T-helper 17 cell (primary cell): ENCODE results near the gene SENP3. TPM values are rescaled to one million over a fixed set of nuclear protein-coding genes. Genes with fewer than 3 reads are reported as not detected.
"Not testable (repeated sequence)": the region's sequence is repeated elsewhere in the genome, so short reads cannot be mapped to it uniquely, and the experiment has no call there.

Experiments
- ATAC-seq: fragments of 150-1000 bp; cut with Tn5 transposase; 2 replicates; pipeline ENCODE4 v1.10.0; 2021; ENCODE audit warnings: mild to moderate bottlenecking, moderate library complexity
- DNase-seq, 3 donors: peaks; one replicate each; pipeline versions ENCODE4 v3.0.0 to v3.0.0-alpha.2; 2020 to 2021
- H3K9me3 ChIP-seq: one replicate; pipeline ENCODE4 v1.7.0; 2013; ENCODE audit warnings: low read length, mild to moderate bottlenecking; ENCODE audit not compliant: control insufficient read depth, poor library complexity, severe bottlenecking
- H3K27ac Mint-ChIP-seq: one replicate; pipeline ENCODE4 v1.8.0; 2022; ENCODE audit warnings: mild to moderate bottlenecking, moderate library complexity, mixed read lengths
- H3K27me3 Mint-ChIP-seq: one replicate; pipeline ENCODE4 v1.8.0; 2022; ENCODE audit warnings: mixed read lengths
- H3K36me3 Mint-ChIP-seq: one replicate; pipeline ENCODE4 v1.8.0; 2022; ENCODE audit warnings: low read depth, mixed read lengths
- H3K4me1 Mint-ChIP-seq: one replicate; pipeline ENCODE4 v1.8.0; 2022; ENCODE audit warnings: mild to moderate bottlenecking, mixed read lengths
- H3K4me3 Mint-ChIP-seq: one replicate; pipeline ENCODE4 v1.8.0; 2022; ENCODE audit warnings: mild to moderate bottlenecking, moderate library complexity, mixed read lengths
- total RNA-seq, 4 donors: library from RNA in 2 of 4; stranded (reverse) in 2 of 4; gene quantifications; one replicate each; pipeline ENCODE4 v1.2.3 and lab custom pipeline; 2022 to 2026

Gene SENP3
- total RNA-seq, 2 donors from 2014 or later: 33.4 to 37.0 TPM

DNA sequence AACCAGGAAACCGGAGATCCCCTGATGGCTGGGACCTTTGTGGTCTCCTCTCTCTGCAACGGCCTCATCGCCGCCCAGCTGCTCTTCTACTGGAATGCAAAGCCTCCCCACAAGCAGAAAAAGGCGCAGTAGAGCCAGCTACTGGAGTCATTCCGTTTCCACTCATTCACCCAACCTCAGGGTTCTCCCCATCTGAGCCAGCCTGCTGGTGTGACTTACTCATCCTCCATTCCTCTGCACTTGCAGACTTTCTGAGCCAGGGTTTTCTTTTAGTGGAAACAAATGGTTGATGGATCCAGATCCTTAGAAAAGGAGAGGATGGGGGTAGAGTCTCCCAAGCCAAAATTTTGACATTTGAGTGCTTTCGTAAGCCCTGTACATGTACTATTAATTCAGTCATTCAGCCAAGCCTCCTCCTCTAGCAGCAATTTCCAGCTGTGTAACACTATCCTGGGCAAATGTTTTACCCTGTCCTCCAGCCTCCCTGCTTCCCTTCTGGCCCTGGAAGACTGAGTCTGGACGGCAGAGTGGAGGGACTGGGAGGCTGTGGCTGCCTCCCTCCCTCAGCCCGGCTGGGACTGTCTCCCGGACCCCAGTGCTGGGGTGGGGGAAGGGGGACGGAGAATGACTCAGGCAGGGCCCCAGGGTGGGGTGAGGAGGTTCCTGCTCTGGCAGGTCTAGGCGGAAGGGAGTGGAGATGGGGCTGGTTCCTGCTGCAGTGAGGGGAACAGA lies 25.9 kb downstream of the SENP3 start:
- peak overlapping the region; percentile 41 for H3K4me3 Mint-ChIP-seq
- H3K4me1 Mint-ChIP-seq: peaks cover 20% of the 10 kb centered on the region
- H3K36me3 Mint-ChIP-seq: peaks cover 2% of the 10 kb centered on the region
- H3K27ac Mint-ChIP-seq: no peak overlapping the region
- DNase-seq (no peak), ATAC-seq (no peak)
- no peaks in the 10 kb centered on the region for H3K9me3 ChIP-seq
- no peaks in the 10 kb centered on the region for H3K27me3 Mint-ChIP-seq

DNA sequence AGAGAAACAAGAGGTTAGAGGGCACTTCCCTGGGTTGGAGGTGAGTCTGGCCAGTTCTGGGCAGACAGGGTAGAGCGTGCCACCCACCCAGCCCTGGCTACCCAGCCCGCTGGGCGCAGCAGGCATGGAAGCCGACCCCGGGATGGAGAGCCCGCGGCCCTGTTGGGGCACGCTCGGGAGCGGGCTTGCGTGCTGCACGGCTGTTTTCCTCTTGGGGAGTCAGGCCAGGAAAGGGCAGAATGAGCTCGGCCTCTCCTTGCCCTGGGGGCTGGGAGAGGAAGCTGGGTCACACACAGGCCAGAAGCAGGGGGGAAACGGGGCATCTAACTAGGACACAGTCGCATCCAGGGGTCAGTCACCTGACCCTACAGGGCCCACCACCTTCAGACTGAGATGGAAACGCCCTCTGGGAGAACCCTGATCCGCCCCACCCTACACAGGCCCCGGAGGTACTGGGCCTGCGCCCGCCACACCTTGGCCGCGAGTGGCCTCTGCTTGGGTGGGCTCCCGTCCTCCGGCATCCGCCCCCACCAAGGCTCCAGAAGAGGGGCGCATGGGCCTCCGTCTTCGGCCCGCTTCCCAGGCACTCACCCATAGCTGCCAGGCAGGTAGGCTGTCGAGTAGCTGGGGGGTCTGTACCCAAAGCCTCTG lies 27.0 kb downstream of the SENP3 start:
- no peaks in the 10 kb centered on the region for H3K9me3 ChIP-seq
- Mint-ChIP-seq H3K27me3 (no peaks in the 10 kb centered on the region), H3K36me3 (peaks cover 7% of the 10 kb centered on the region), H3K27ac (no peak overlapping the region), H3K4me1 (peaks cover 18% of the 10 kb centered on the region), H3K4me3 (no peak overlapping the region)
- DNase-seq (no peak), ATAC-seq (no peak)

DNA sequence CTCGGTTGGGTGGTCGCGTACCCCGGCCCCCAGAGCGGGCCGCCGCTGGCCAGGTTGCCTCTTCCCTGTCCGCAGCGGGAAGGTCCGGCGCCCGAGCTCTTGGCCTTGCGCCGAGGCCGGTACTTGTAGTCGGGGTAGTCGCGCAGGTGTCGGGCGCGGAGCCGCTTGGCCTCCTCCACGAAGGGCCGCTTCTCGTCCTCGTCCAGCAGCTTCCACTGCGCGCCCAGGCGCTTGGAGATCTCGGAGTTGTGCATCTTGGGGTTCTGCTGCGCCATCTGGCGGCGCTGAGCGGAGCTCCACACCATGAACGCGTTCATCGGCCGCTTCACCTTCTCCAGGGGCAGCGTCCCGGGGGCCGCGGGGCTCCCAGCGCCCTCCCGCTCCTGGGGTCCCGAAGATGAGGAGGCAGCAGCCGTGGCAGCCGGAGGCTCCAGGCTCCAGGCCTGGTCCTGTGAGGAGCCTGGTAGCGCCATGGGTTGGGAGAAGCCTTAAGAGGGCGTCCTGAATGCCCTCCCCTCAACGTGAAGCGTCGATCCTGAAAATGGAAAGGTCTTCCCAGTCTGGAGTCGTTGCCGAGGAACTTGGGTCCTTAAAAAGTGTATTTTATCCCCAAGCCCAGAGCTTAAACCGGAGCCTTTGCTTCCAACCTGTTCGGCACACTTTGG lies 27.6 kb downstream of the SENP3 start:
- H3K9me3 ChIP-seq: no peaks in the 10 kb centered on the region
- H3K4me3 Mint-ChIP-seq: no peak overlapping the region
- H3K27me3 Mint-ChIP-seq: no peaks in the 10 kb centered on the region
- H3K27ac Mint-ChIP-seq: no peak overlapping the region
- H3K36me3 Mint-ChIP-seq: peaks cover 11% of the 10 kb centered on the region
- ATAC-seq: peak; percentile 81
- DNase-seq: peak; percentile 48 to 62 (median 50)
- peaks cover 14% of the 10 kb centered on the region for H3K4me1 Mint-ChIP-seq

DNA sequence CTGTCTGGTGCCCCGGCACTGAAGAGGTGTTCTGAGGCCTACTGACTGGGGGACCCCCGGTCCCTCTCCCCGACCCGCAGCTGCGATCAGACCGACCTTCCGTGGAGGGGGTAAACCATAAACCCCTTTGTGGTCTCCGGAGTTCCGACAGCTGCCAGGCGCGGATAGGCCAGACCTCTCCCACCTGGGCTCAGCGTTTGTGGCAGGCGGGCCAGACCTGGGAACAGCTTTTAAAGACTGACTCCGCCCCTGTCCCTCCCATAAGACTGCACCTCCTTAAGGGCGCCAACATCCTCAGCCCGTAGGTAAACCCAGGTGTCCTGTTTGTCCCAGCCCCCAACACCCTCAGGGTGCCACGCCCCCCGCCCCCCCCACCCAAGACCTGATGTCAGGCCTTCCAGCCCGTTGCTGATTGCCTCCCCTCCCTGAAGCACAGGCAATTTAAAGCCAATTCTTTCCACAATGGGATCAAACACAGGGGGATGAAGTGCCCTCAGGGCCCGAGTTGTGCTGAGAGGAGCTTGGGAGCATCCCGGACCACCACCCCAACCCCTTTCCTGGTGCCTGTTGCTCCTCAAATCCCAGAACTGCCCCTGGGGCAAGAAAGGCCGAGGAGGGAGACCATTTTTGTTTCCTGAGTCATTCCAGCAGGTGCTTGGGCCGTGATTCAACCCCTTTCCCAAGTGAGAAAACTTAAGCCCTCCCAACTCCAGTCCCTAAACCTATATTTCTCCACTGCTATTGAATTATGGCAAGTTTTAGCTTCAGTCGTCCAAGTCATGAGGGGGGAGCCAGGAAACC lies 28.4 kb downstream of the SENP3 start, which contains the start of gene SOX15:
Gene SOX15 (minus strand): TSS at position 204 of the 801 bp plus-strand sequence. CDS start 418 bp downstream, outside the sequence.
- no peaks in the 10 kb centered on the region for H3K27me3 Mint-ChIP-seq
- no peak for DNase-seq
- ATAC-seq: no peak
- no peaks in the 10 kb centered on the region for H3K9me3 ChIP-seq
- H3K4me3 Mint-ChIP-seq: no peak within 1 kb of the TSS
- peaks cover 11% of the 10 kb centered on the region for H3K36me3 Mint-ChIP-seq
- H3K27ac Mint-ChIP-seq: peak within 1 kb of the TSS; percentile 29
- peaks cover 9% of the 10 kb centered on the region for H3K4me1 Mint-ChIP-seq

DNA sequence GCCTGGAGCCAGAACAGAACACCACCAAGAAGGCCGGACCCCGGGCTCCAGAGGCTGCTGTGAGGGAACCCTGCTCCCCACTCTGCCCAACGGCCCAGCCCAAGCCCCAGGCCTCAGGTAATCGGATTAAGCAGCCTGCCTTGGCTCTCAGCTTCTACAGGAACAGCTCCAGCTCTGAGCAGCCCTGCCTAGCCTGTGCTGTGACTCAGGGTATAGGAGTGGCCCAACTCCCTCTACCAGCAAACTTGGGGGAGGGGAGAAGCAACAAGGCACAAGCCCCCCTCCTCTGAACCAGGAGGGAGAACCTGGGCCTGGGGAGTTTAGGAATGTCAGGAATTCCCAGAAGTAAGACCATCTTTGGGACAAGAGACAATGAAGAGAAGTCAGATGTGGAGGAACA lies 29.0 kb downstream of the SENP3 start:
- no peaks in the 10 kb centered on the region for H3K9me3 ChIP-seq
- ATAC-seq (no peak), DNase-seq (no peak)
- no peak overlapping the region for H3K4me3 Mint-ChIP-seq
- peaks cover 6% of the 10 kb centered on the region for H3K4me1 Mint-ChIP-seq
- H3K27me3 Mint-ChIP-seq: no peaks in the 10 kb centered on the region
- H3K27ac Mint-ChIP-seq: peak overlapping the region; percentile 29
- H3K36me3 Mint-ChIP-seq: peaks cover 11% of the 10 kb centered on the region

DNA sequence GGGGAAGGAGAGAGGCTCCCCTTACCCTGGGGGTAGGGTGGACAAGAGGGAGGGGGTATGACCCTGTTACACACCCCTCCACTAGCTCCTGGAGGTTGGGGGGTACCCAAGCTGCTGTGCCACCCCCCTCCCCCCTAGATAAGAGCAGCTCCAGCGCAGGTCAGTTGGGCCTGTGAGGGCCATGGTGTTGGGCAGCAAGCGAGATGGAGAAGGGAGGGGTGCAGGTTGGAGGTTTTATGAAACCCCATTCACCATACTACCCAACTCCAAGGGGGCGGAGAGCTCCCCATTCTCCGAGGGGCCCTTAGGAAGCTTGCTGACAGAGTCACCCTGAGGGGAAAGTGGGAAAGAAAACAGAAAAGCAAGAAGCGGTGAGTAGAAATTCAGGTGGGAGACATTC lies 29.9 kb downstream of the SENP3 start:
- no peak overlapping the region for H3K4me3 Mint-ChIP-seq
- H3K27me3 Mint-ChIP-seq: no peaks in the 10 kb centered on the region
- DNase-seq (no peak), ATAC-seq (no peak)
- H3K36me3 Mint-ChIP-seq: peaks cover 11% of the 10 kb centered on the region
- peaks cover 4% of the 10 kb centered on the region for H3K4me1 Mint-ChIP-seq
- H3K9me3 ChIP-seq: no peaks in the 10 kb centered on the region
- peak overlapping the region; percentile 29 for H3K27ac Mint-ChIP-seq

DNA sequence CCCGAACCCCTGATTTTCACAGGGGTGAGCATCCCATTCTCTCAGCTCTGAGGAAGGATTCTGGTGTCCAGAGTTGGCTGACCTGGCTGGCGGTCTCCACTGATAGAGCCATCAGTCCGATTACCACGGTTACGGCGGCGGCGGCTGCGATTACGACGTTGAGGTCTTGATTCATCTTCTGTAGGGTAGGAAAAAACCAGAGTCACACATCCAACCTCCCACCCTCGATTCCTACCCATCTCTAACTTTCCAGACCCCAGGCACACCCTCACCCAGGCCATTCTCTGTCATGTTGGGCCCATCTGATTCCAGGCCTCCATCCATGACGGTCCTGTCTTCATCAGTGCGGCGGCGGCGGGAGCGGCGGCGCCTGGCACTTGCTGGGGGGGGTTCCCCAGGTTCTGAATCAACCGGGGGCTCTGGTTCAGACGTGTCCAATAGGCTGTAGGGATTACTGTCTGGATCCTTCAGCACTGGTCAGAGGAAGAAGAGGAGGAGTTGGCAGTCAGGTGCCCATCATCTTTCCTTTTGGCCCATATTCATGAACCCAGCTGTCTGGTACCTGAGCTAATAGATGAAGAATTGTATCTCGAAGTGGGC lies 30.8 kb downstream of the SENP3 start:
- Mint-ChIP-seq H3K4me1 (peaks cover 4% of the 10 kb centered on the region), H3K27me3 (no peaks in the 10 kb centered on the region), H3K36me3 (peaks cover 13% of the 10 kb centered on the region), H3K4me3 (no peak overlapping the region), H3K27ac (no peak overlapping the region)
- DNase-seq: no peak
- H3K9me3 ChIP-seq: no peaks in the 10 kb centered on the region
- ATAC-seq: no peak

DNA sequence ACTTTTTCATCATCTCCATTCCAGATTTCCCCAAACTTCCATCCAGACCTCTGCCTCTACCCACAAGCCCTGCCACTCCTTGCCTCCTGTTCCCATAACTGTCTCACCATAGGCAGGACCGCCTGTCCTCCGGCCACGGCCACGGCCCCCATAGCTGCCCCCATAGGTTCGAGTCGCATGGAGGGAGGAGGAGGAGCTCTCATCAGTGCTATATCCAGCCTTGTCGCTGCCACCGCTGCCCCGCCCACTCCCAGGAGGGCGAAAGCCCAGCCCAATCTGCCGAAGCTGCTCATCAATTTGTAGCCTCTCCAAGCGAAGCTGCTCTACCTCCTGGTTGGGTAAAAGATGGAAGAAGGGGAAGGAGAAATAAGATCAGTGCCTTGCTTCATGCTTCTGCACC lies 31.6 kb downstream of the SENP3 start:
- H3K27ac Mint-ChIP-seq: no peak overlapping the region
- H3K4me1 Mint-ChIP-seq: peaks cover 4% of the 10 kb centered on the region
- no peaks in the 10 kb centered on the region for H3K27me3 Mint-ChIP-seq
- H3K9me3 ChIP-seq: no peaks in the 10 kb centered on the region
- no peak overlapping the region for H3K4me3 Mint-ChIP-seq
- DNase-seq (no peak), ATAC-seq (no peak)
- H3K36me3 Mint-ChIP-seq: peaks cover 14% of the 10 kb centered on the region

DNA sequence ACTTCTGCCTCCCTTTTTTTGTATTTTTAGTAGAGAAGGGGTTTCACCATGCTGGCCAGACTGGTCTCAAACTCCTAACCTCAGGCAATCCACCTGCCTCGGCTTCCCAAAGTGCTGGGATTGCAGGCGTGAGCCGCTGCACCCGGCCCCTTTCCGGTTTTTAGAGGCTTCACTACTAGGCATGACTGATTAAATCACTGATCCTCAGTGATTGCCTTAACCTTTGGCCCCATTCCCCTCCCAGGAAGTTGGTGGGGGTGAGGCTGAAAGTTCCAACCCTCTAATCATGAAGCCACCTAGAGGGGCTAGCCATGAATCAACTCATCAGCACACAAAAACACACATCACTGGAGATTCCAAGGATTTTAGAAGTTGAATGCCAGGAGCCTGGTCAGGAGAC lies 35.8 kb downstream of the SENP3 start:
- not testable (repeated sequence) for H3K4me3 Mint-ChIP-seq, H3K27ac Mint-ChIP-seq, ATAC-seq, H3K9me3 ChIP-seq, H3K4me1 Mint-ChIP-seq, DNase-seq, H3K27me3 Mint-ChIP-seq
- peaks cover 17% of the 10 kb centered on the region for H3K36me3 Mint-ChIP-seq

DNA sequence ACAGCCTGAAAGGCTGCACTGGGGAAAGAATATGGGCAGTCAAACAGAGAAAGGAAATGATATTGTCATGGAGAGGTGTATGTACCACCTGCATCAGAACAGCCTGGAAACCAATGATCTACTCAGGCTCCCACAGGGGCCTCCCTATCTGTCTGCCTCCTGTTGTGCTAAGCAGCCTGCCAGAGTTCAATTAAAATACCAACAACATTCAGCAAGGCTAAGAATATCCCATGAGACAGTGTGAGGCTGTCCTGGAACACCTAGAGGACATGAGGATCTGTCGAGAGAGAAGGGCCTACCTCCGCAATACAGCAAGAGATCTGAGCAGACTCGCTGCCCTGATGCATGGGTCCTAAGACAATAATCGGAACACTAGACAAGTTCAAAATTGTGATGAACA lies 44.6 kb downstream of the SENP3 start:
- H3K4me3 Mint-ChIP-seq: no peak overlapping the region
- peak overlapping the region; percentile 85 for H3K27ac Mint-ChIP-seq
- no peak for ATAC-seq

DNA sequence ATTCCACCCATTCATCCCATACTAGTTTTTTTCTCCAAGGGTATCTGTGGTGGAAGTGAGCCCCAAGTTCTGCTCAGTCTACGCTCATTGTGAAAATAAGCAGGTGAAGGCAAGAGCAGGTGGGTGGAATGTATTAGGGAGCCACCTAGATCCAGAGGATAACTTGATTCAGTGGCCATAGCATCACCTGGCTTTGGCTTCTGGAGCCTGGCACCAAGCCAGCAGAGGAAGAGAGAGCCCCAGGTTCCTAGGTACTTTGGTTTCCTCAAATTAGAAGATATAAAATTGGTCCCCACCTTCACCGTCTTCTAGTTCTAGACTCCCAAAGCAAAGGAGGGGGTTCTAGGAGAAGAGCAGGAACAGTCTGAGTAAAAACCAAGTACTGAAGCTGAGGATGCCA lies 48.9 kb downstream of the SENP3 start:
- peaks cover 42% of the 10 kb centered on the region for H3K4me1 Mint-ChIP-seq
- peaks cover 5% of the 10 kb centered on the region for H3K36me3 Mint-ChIP-seq
- no peaks in the 10 kb centered on the region for H3K9me3 ChIP-seq
- DNase-seq: no peak
- no peak overlapping the region for H3K27ac Mint-ChIP-seq
- no peak overlapping the region for H3K4me3 Mint-ChIP-seq
- no peaks in the 10 kb centered on the region for H3K27me3 Mint-ChIP-seq
- ATAC-seq: no peak

More for the DNA sequence above, 44.6 kb downstream of the SENP3 start:
- H3K4me1 Mint-ChIP-seq: peaks cover 23% of the 10 kb centered on the region
- no peaks in the 10 kb centered on the region for H3K27me3 Mint-ChIP-seq
- H3K9me3 ChIP-seq: no peaks in the 10 kb centered on the region
- no peak for DNase-seq
- peaks cover 11% of the 10 kb centered on the region for H3K36me3 Mint-ChIP-seq

DNA sequence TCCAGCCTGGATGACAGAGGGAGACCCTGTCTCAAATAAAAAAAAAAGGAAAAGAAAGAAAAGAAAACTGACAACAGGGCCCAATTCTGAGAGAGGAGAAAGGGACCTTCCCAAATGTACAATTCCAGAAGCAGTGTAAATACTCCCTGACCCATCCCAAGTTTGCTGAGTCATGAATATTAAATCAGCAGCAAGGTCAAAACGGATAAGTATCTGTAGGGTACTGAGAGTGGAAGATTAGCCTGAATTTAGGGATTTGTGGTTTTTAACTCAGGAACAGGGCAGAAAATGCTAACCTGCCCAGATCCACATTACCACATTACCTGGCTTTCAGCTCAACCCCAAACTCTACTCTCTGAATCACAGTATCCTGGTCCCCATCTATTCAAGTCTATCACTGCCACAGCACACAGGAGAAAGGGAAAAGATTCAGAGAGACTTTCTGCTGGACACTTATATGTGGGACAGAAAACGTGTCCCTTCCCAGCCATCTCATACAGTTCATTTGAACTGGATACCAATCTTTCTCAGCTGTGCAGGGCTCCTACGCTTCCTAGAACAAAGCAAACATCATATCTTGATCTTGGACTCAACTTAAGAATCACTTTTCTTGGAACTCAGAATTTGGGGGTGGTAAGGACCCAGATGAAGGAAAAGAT lies 50.0 kb downstream of the SENP3 start:
- no peak for DNase-seq
- Mint-ChIP-seq H3K4me3 (peak overlapping the region; percentile 80), H3K4me1 (peaks cover 34% of the 10 kb centered on the region), H3K27me3 (no peaks in the 10 kb centered on the region), H3K36me3 (peaks cover 3% of the 10 kb centered on the region), H3K27ac (peak overlapping the region; percentile 67)
- no peak for ATAC-seq
- H3K9me3 ChIP-seq: no peaks in the 10 kb centered on the region
